Endothelial cell of umbilical vein (primary cell): ENCODE data around the gene CEACAM5.

Experiments
- EZH2 ChIP-seq: IDR thresholded peaks from 2 replicates; pipeline ENCODE4 v1.6.1; 2012; ENCODE audit warnings: borderline replicate concordance, low read depth, mild to moderate bottlenecking, moderate library complexity, low read length, inconsistent platforms; ENCODE audit not compliant: severe bottlenecking
- GATA2 ChIP-seq: IDR thresholded peaks from 2 replicates; pipeline ENCODE4 v1.7.0; 2011; ENCODE audit warnings: low read depth, mild to moderate bottlenecking, moderate library complexity, mixed read lengths, low read length; ENCODE audit not compliant: insufficient read length, insufficient read depth
- POLR2A ChIP-seq: IDR thresholded peaks from 2 replicates; pipeline ENCODE4 v1.6.1; 2012; ENCODE audit warnings: low read depth, mild to moderate bottlenecking, control low read depth, low read length
- POLR2AphosphoS5 ChIP-seq: IDR thresholded peaks from 2 replicates; pipeline ENCODE4 v1.6.1; 2012; ENCODE audit warnings: low read depth, mild to moderate bottlenecking, control low read depth, low read length, moderate library complexity; ENCODE audit not compliant: insufficient read depth
- TF ChIP-seq, protein P1 (sequence below), 2 donors: IDR thresholded peaks; 1 replicate in 1 of 2; 2 replicates in 1 of 2; pipeline ENCODE4 v1.5.1; 2011; ENCODE audit warnings: low read length in 2 of 2, mild to moderate bottlenecking in 2 of 2, moderate library complexity in 2 of 2, control low read depth in 1 of 2, inconsistent platforms in 1 of 2, low read depth in 1 of 2; ENCODE audit not compliant: insufficient read depth in 1 of 2; ENCODE audit errors: extremely low read depth in 1 of 2
- TF ChIP-seq, protein P2 (sequence below): IDR thresholded peaks from 2 replicates; pipeline ENCODE4 v1.6.1; 2011; ENCODE audit not compliant: insufficient read depth, insufficient read length

GRCh38 chr19:41707502-41707812, 969 bp upstream of the CEACAM5 start:
- TF ChIP-seq POLR2AphosphoS5 (no peak), POLR2A (no peak), EZH2 (no peak), GATA2 (no peak)
- TF ChIP-seq, protein P1, sequence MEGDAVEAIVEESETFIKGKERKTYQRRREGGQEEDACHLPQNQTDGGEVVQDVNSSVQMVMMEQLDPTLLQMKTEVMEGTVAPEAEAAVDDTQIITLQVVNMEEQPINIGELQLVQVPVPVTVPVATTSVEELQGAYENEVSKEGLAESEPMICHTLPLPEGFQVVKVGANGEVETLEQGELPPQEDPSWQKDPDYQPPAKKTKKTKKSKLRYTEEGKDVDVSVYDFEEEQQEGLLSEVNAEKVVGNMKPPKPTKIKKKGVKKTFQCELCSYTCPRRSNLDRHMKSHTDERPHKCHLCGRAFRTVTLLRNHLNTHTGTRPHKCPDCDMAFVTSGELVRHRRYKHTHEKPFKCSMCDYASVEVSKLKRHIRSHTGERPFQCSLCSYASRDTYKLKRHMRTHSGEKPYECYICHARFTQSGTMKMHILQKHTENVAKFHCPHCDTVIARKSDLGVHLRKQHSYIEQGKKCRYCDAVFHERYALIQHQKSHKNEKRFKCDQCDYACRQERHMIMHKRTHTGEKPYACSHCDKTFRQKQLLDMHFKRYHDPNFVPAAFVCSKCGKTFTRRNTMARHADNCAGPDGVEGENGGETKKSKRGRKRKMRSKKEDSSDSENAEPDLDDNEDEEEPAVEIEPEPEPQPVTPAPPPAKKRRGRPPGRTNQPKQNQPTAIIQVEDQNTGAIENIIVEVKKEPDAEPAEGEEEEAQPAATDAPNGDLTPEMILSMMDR (IDR thresholded peaks at IDR 0.05; ENCODE audit: extremely low read depth in 1 of 2, insufficient read depth in 1 of 2, low read depth in 1 of 2, low read length in 2 of 2): no peak
- TF ChIP-seq, protein P2, sequence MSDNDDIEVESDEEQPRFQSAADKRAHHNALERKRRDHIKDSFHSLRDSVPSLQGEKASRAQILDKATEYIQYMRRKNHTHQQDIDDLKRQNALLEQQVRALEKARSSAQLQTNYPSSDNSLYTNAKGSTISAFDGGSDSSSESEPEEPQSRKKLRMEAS: no peak
